ENCODE measurements around the gene KCTD17. TPM values are rescaled to one million over a fixed set of nuclear protein-coding genes. Genes with fewer than 3 reads are reported as not detected.

KCTD17 gene
- total and polyA plus RNA-seq, 2 donors (not counting 1 experiment from before 2014, with no cell fraction given) = 10.6 to 19.3 TPM

- H3K4me3 ChIP-seq (replicated peaks in 1 of 4; ENCODE audit: control extremely low read depth in 1 of 4, insufficient read depth in 1 of 4, low read depth in 3 of 4, low read length in 4 of 4) = no peak overlapping the region
- TF ChIP-seq CTCF (conservative IDR thresholded peaks at IDR 0.05 in 1 of 2, IDR thresholded peaks at IDR 0.05 in 1 of 2; ENCODE audit: low read depth in 1 of 2, low read length in 2 of 2) (no peak), EZH2 (IDR thresholded peaks at IDR 0.05; ENCODE audit: low read length, missing control alignments) (no peak)
- H2AFZ ChIP-seq (ENCODE audit: low read length) = no peak overlapping the region
- H3K9me3 ChIP-seq (ENCODE audit: control insufficient read depth, insufficient read depth, low read depth, low read length) = no peaks in the 10 kb centered on the region
- H3K27me3 ChIP-seq (ENCODE audit: control insufficient read depth, insufficient read depth, low read length) = no peaks in the 10 kb centered on the region
- H4K20me1 ChIP-seq (ENCODE audit: control insufficient read depth, extremely low read depth, insufficient read depth, low read length) = no peaks in the 10 kb centered on the region
- no peak overlapping the region for H3K9ac ChIP-seq (ENCODE audit: insufficient read depth, low read length)
- DNase-seq (ENCODE audit: low read depth in 2 of 2) = no peak
- H3K4me2 ChIP-seq (ENCODE audit: extremely low read depth, insufficient read depth, low read length) = no peak overlapping the region
- H3K36me3 ChIP-seq (ENCODE audit: control insufficient read depth, insufficient read depth, low read length) = peaks cover 2% of the 10 kb centered on the region
- no peak overlapping the region for H3K27ac ChIP-seq (ENCODE audit: insufficient read depth, low read length)
- H3K4me1 ChIP-seq (ENCODE audit: control insufficient read depth, extremely low read depth, insufficient read depth, low read length) = peaks cover 4% of the 10 kb centered on the region
- H3K79me2 ChIP-seq (ENCODE audit: control insufficient read depth, insufficient read depth, low read length) = no peaks in the 10 kb centered on the region
Measured at GRCh38 chr22:37057226-37057625, 5.7 kb downstream of the KCTD17 start.

GRCh38 chr22:37057796-37058510 is 6.4 kb downstream of the KCTD17 start:
- Histone ChIP-seq H3K9me3 (ENCODE audit: control insufficient read depth, insufficient read depth, low read depth, low read length) (no peaks in the 10 kb centered on the region), H3K79me2 (ENCODE audit: control insufficient read depth, insufficient read depth, low read length) (no peaks in the 10 kb centered on the region), H2AFZ (ENCODE audit: low read length) (no peak overlapping the region), H4K20me1 (ENCODE audit: control insufficient read depth, extremely low read depth, insufficient read depth, low read length) (no peaks in the 10 kb centered on the region), H3K4me1 (ENCODE audit: control insufficient read depth, extremely low read depth, insufficient read depth, low read length) (no peaks in the 10 kb centered on the region), H3K9ac (ENCODE audit: insufficient read depth, low read length) (no peak overlapping the region), H3K36me3 (ENCODE audit: control insufficient read depth, insufficient read depth, low read length) (peaks cover 2% of the 10 kb centered on the region), H3K27ac (ENCODE audit: insufficient read depth, low read length) (no peak overlapping the region), H3K4me2 (ENCODE audit: extremely low read depth, insufficient read depth, low read length) (no peak overlapping the region), H3K4me3 (replicated peaks in 1 of 4; ENCODE audit: control extremely low read depth in 1 of 4, insufficient read depth in 1 of 4, low read depth in 3 of 4, low read length in 4 of 4) (no peak overlapping the region), H3K27me3 (ENCODE audit: control insufficient read depth, insufficient read depth, low read length) (no peaks in the 10 kb centered on the region)
- TF ChIP-seq EZH2 (IDR thresholded peaks at IDR 0.05; ENCODE audit: low read length, missing control alignments) = no peak
- no peak for DNase-seq (ENCODE audit: low read depth in 2 of 2)

- Histone ChIP-seq H3K4me1 (ENCODE audit: control insufficient read depth, extremely low read depth, insufficient read depth, low read length) (no peaks in the 10 kb centered on the region), H3K9ac (ENCODE audit: insufficient read depth, low read length) (no peak overlapping the region), H2AFZ (ENCODE audit: low read length) (no peak overlapping the region), H3K4me3 (replicated peaks in 1 of 4; ENCODE audit: control extremely low read depth in 1 of 4, insufficient read depth in 1 of 4, low read depth in 3 of 4, low read length in 4 of 4) (no peak overlapping the region), H3K9me3 (ENCODE audit: control insufficient read depth, insufficient read depth, low read depth, low read length) (no peaks in the 10 kb centered on the region), H3K79me2 (ENCODE audit: control insufficient read depth, insufficient read depth, low read length) (no peaks in the 10 kb centered on the region), H3K27ac (ENCODE audit: insufficient read depth, low read length) (no peak overlapping the region), H3K4me2 (ENCODE audit: extremely low read depth, insufficient read depth, low read length) (no peak overlapping the region), H3K27me3 (ENCODE audit: control insufficient read depth, insufficient read depth, low read length) (no peaks in the 10 kb centered on the region), H4K20me1 (ENCODE audit: control insufficient read depth, extremely low read depth, insufficient read depth, low read length) (no peaks in the 10 kb centered on the region), H3K36me3 (ENCODE audit: control insufficient read depth, insufficient read depth, low read length) (peaks cover 2% of the 10 kb centered on the region)
- no peak for DNase-seq (ENCODE audit: low read depth in 2 of 2)
- no peak for TF ChIP-seq CTCF (conservative IDR thresholded peaks at IDR 0.05 in 1 of 2, IDR thresholded peaks at IDR 0.05 in 1 of 2; ENCODE audit: low read depth in 1 of 2, low read length in 2 of 2)
Measured at GRCh38 chr22:37058917-37059701, 7.6 kb downstream of the KCTD17 start.
